Measurements from ENCODE around the gene ARHGAP22.

- no peak for TF ChIP-seq CTCF (IDR thresholded peaks at IDR 0.05)
- no peak for TF ChIP-seq ZFX (IDR thresholded peaks at IDR 0.05; ENCODE audit: borderline replicate concordance)
These were observed 205.8 kb downstream of the ARHGAP22 start for GRCh38 chr10:48399056-48399541.
